Esophagus muscularis mucosa (tissue), 3 donors: ENCODE data around the gene STXBP6.

Source experiments
- CTCF ChIP-seq, 3 experiments: fragments of 200-600 bp in 2 of 3; fragments of 450-650 bp in 1 of 3; sonication (generic) in 2 of 3; IDR thresholded peaks; one replicate each; pipeline ENCODE4 v1.5.1; 2017 to 2019; ENCODE audit warnings: antibody characterized with exemption in 3 of 3, mild to moderate bottlenecking in 2 of 3, moderate library complexity in 1 of 3
- POLR2A ChIP-seq: fragments of 450-650 bp; IDR thresholded peaks from one replicate; pipeline ENCODE4 v1.6.1; 2017; ENCODE audit warnings: antibody characterized with exemption, moderate library complexity, mild to moderate bottlenecking, low read depth

- TF ChIP-seq CTCF (IDR thresholded peaks at IDR 0.05) (no peak), POLR2A (no peak)
Observed at GRCh38 chr14:25041898-25042297, 8.0 kb downstream of the STXBP6 start.
